GM23248 (cell line): ENCODE measurements around the gene RTN4RL2. TPM values are rescaled to one million over a fixed set of nuclear protein-coding genes. Genes with fewer than 3 reads are reported as not detected.

Experiments used
- DNase-seq: peaks from one replicate; pipeline ENCODE4 v3.0.0-alpha.2; 2015
- H2AFZ ChIP-seq: fragments of 200-600 bp; sonication (generic); 2 replicates; pipeline ENCODE4 v1.6.1; 2016; ENCODE audit warnings: antibody characterized with exemption
- H3F3A ChIP-seq: fragments of 200-600 bp; sonication (generic); 2 replicates; pipeline ENCODE4 v1.6.1; 2016; ENCODE audit warnings: mild to moderate bottlenecking, antibody characterized with exemption, mixed run types; ENCODE audit not compliant: insufficient read depth
- H3K27ac ChIP-seq: fragments of 200-600 bp; sonication (generic); 2 replicates; pipeline ENCODE4 v1.5.1; 2016; ENCODE audit warnings: mild to moderate bottlenecking
- H3K27me3 ChIP-seq: fragments of 200-600 bp; sonication (generic); replicated peaks from 2 replicates; pipeline ENCODE4 v1.6.1; 2016; ENCODE audit warnings: mild to moderate bottlenecking; ENCODE audit not compliant: insufficient read depth
- H3K36me3 ChIP-seq: fragments of 200-600 bp; sonication (generic); 2 replicates; pipeline ENCODE4 v1.6.1; 2016; ENCODE audit warnings: low read depth, mild to moderate bottlenecking
- H3K4me1 ChIP-seq: fragments of 200-600 bp; sonication (generic); 2 replicates; pipeline ENCODE4 v1.6.1; 2016; ENCODE audit warnings: mild to moderate bottlenecking; ENCODE audit not compliant: insufficient read depth
- H3K4me2 ChIP-seq: fragments of 200-600 bp; sonication (generic); one replicate; pipeline ENCODE4 v1.6.1; 2016; ENCODE audit warnings: mild to moderate bottlenecking; ENCODE audit not compliant: unreplicated experiment
- H3K4me3 ChIP-seq: fragments of 200-600 bp; sonication (generic); 2 replicates; pipeline ENCODE4 v1.5.1; 2016; ENCODE audit warnings: mild to moderate bottlenecking
- H3K79me2 ChIP-seq: fragments of 200-600 bp; sonication (generic); 2 replicates; pipeline ENCODE4 v1.6.1; 2016; ENCODE audit warnings: mild to moderate bottlenecking; ENCODE audit not compliant: insufficient read depth
- H3K9ac ChIP-seq: fragments of 200-600 bp; sonication (generic); 2 replicates; pipeline ENCODE4 v1.6.1; 2016; ENCODE audit warnings: mild to moderate bottlenecking
- H3K9me2 ChIP-seq: fragments of 200-600 bp; sonication (generic); 2 replicates; pipeline ENCODE4 v1.6.1; 2016; ENCODE audit warnings: mixed run types, mild to moderate bottlenecking, moderate library complexity; ENCODE audit not compliant: insufficient read depth
- H3K9me3 ChIP-seq: fragments of 200-600 bp; sonication (generic); one replicate; pipeline ENCODE4 v1.6.1; 2017; ENCODE audit warnings: low read depth
- H4K20me1 ChIP-seq: fragments of 200-600 bp; sonication (generic); 2 replicates; pipeline ENCODE4 v1.6.0; 2016; ENCODE audit not compliant: insufficient read depth
- EZH2 ChIP-seq: fragments of 200-600 bp; sonication (generic); IDR thresholded peaks from 2 replicates; pipeline ENCODE4 v1.6.1; 2018; ENCODE audit warnings: antibody characterized with exemption, mild to moderate bottlenecking; ENCODE audit not compliant: insufficient read depth, poor library complexity, severe bottlenecking
- EZH2phosphoT487 ChIP-seq: fragments of 200-600 bp; sonication (generic); IDR thresholded peaks from 2 replicates; pipeline ENCODE4 v1.6.1; 2018; ENCODE audit warnings: antibody characterized with exemption, moderate library complexity, mild to moderate bottlenecking, low read depth; ENCODE audit not compliant: insufficient read depth
- WGBS, 2 experiments: methylation state at CpG; one replicate each; pipeline ENCODE4 v1.1.6; 2015 to 2017; ENCODE audit warnings: low lambda C conversion rate in 2 of 2, low coverage in 1 of 2; ENCODE audit errors: missing lambda C conversion rate in 2 of 2; 5-methylcytosine and 5-hydroxymethylcytosine counted together
- in situ Hi-C: fragments of 300-500 bp; cut with MboI; formaldehyde crosslinking; loops from 2 replicates; pipeline ENCODE4 v1.15.0; 2020
- polyA plus RNA-seq: library from polyadenylated mRNA; unstranded; fragments of >200 nt; fragmentation: Nextera tagmentation; extraction: Ambion mirVana; gene quantifications from 2 replicates; pipeline ENCODE4 v1.2.1, GENCODE V29; 2016
- total RNA-seq: library from RNA; depleted of rRNA; stranded (reverse); fragments of >200 nt; shearing (Covaris generic); gene quantifications from 2 replicates; pipeline ENCODE4 v1.2.3, GENCODE V29; 2014; rRNA removed

The RTN4RL2 gene
- total RNA-seq (0.32 TPM in 1 of 2 replicates, not detected in the other), polyA plus RNA-seq (0.80 and 1.1 TPM in 2 replicates)

- Histone ChIP-seq H3K4me3 (peak within 1 kb of the TSS; percentile 66), H3F3A (no peaks in the 10 kb centered on the region), H3K4me1 (no peaks in the 10 kb centered on the region; the same call in 1 of the 2 replicates), H2AFZ (peak within 1 kb of the TSS; percentile 77; the same call in 1 of the 2 replicates), H3K36me3 (no peaks in the 10 kb centered on the region), H3K9me2 (no peaks in the 10 kb centered on the region), H4K20me1 (no peaks in the 10 kb centered on the region), H3K9ac (peak within 1 kb of the TSS; percentile 31; the same call in 1 of the 2 replicates), H3K9me3 (no peaks in the 10 kb centered on the region), H3K27ac (no peak within 1 kb of the TSS), H3K4me2 (peak within 1 kb of the TSS; percentile 68), H3K27me3 (peaks cover 10% of the 10 kb centered on the region), H3K79me2 (no peaks in the 10 kb centered on the region)
- TF ChIP-seq EZH2 (no peak), EZH2phosphoT487 (no peak)
- DNase-seq = peak; percentile 67
- WGBS, 2 experiments = 0 to 2% methylated on average over 21 to 35 of the region's 66 CpGs
- in situ Hi-C loops = no loop called here
Measured at GRCh38 chr11:57460022-57460757, at the start of gene RTN4RL2. Gene RTN4RL2 (plus strand): TSS chr11:57460528. CDS start chr11:57460866, 338 bp downstream.

GRCh38 chr11:57413681-57414080, 46.6 kb upstream of the RTN4RL2 start:
- no peaks in the 10 kb centered on the region for H3K9me2 ChIP-seq
- 97 to 98% methylated on average over 4 of the region's 4 CpGs for WGBS, 2 experiments
- no peak overlapping the region for H3K4me3 ChIP-seq
- H3K4me2 ChIP-seq = no peak overlapping the region
- H4K20me1 ChIP-seq = no peaks in the 10 kb centered on the region
- peaks cover 22% of the 10 kb centered on the region for H3F3A ChIP-seq
- in situ Hi-C loops = no loop called here
- no peak for TF ChIP-seq EZH2phosphoT487
- TF ChIP-seq EZH2 = no peak
- no peaks in the 10 kb centered on the region for H3K9me3 ChIP-seq
- no peaks in the 10 kb centered on the region for H3K27me3 ChIP-seq
- H2AFZ ChIP-seq = no peak overlapping the region
- H3K9ac ChIP-seq = no peak overlapping the region
- no peak overlapping the region for H3K27ac ChIP-seq
- peaks cover 15% of the 10 kb centered on the region for H3K36me3 ChIP-seq
- H3K79me2 ChIP-seq = no peaks in the 10 kb centered on the region
- DNase-seq = no peak
- H3K4me1 ChIP-seq = peaks cover 5% of the 10 kb centered on the region

GRCh38 chr11:57414612-57415212, 45.6 kb upstream of the RTN4RL2 start:
- Histone ChIP-seq H4K20me1 (no peaks in the 10 kb centered on the region), H3K79me2 (no peaks in the 10 kb centered on the region), H2AFZ (no peak overlapping the region), H3K9ac (no peak overlapping the region), H3K27ac (no peak overlapping the region), H3K9me2 (no peaks in the 10 kb centered on the region), H3K4me2 (no peak overlapping the region), H3K4me3 (no peak overlapping the region), H3K36me3 (peaks cover 15% of the 10 kb centered on the region), H3K27me3 (no peaks in the 10 kb centered on the region), H3F3A (peaks cover 22% of the 10 kb centered on the region), H3K9me3 (no peaks in the 10 kb centered on the region), H3K4me1 (peaks cover 5% of the 10 kb centered on the region)
- in situ Hi-C loops = no loop called here
- 87 to 89% methylated on average over 11 of the region's 11 CpGs for WGBS, 2 experiments
- no peak for DNase-seq
- TF ChIP-seq EZH2phosphoT487 = no peak
- no peak for TF ChIP-seq EZH2

- H3K9me2 ChIP-seq = no peaks in the 10 kb centered on the region
- H3K4me3 ChIP-seq = no peak overlapping the region
- in situ Hi-C loops = no loop called here
- peaks cover 5% of the 10 kb centered on the region for H3K4me1 ChIP-seq
- H3K27me3 ChIP-seq = no peaks in the 10 kb centered on the region
- peak overlapping the region; percentile 68 for H3K27ac ChIP-seq
- no peak for DNase-seq
- H3K9ac ChIP-seq = peak overlapping the region; percentile 39; the same call in 1 of the 2 replicates
- H4K20me1 ChIP-seq = no peaks in the 10 kb centered on the region
- H3K36me3 ChIP-seq = peaks cover 15% of the 10 kb centered on the region
- H2AFZ ChIP-seq = no peak overlapping the region
- 100% methylated on average over 3 of the region's 3 CpGs for WGBS, 2 experiments
- H3K79me2 ChIP-seq = no peaks in the 10 kb centered on the region
- H3K9me3 ChIP-seq = no peaks in the 10 kb centered on the region
- no peak overlapping the region for H3K4me2 ChIP-seq
- peaks cover 18% of the 10 kb centered on the region for H3F3A ChIP-seq
- TF ChIP-seq EZH2 (no peak), EZH2phosphoT487 (no peak)
Measured at GRCh38 chr11:57416436-57416835, 43.9 kb upstream of the RTN4RL2 start.
